GM15510 (cell line): ENCODE results near the gene CHPF2.

Experiments
- POLR2A ChIP-seq: IDR thresholded peaks from 3 replicates; pipeline ENCODE4 v1.6.1; 2011; ENCODE audit warnings: borderline replicate concordance; ENCODE audit not compliant: insufficient read length; ENCODE audit errors: extremely low read depth

Gene CHPF2

GRCh38 chr7:151236406-151236805, 4.1 kb downstream of the CHPF2 start:
- no peak for TF ChIP-seq POLR2A

- no peak for TF ChIP-seq POLR2A
Measured at GRCh38 chr7:151237244-151238189, 5.2 kb downstream of the CHPF2 start.

- TF ChIP-seq POLR2A, result no peak
Measured at GRCh38 chr7:151238190-151238810, 6.0 kb downstream of the CHPF2 start.

- no peak for TF ChIP-seq POLR2A
Measured at GRCh38 chr7:151238924-151239836, 6.9 kb downstream of the CHPF2 start.

- TF ChIP-seq POLR2A, result no peak
Measured at GRCh38 chr7:151239837-151240459, 7.7 kb downstream of the CHPF2 start.

- no peak for TF ChIP-seq POLR2A
Measured at GRCh38 chr7:151240536-151240935, 8.3 kb downstream of the CHPF2 start.

- TF ChIP-seq POLR2A, result no peak
Measured at GRCh38 chr7:151240942-151241754, 8.9 kb downstream of the CHPF2 start.

GRCh38 chr7:151241755-151242096, 9.4 kb downstream of the CHPF2 start:
- TF ChIP-seq POLR2A, result no peak

- no peak for TF ChIP-seq POLR2A
Measured at GRCh38 chr7:151242159-151243044, 10.1 kb downstream of the CHPF2 start.

GRCh38 chr7:151243045-151243349, 10.7 kb downstream of the CHPF2 start:
- no peak for TF ChIP-seq POLR2A

- no peak for TF ChIP-seq POLR2A
Measured at GRCh38 chr7:151243408-151244195, 11.3 kb downstream of the CHPF2 start.

- no peak for TF ChIP-seq POLR2A
Measured at GRCh38 chr7:151244196-151244840, 12.0 kb downstream of the CHPF2 start.
